ENCODE measurements around the gene LRRN3. TPM values are rescaled to one million over a fixed set of nuclear protein-coding genes. Genes with fewer than 3 reads are reported as not detected.
"Not testable (repeated sequence)": the region's sequence is repeated elsewhere in the genome, so short reads cannot be mapped to it uniquely, and the experiment has no call there.

Gene LRRN3
- total and polyA plus RNA-seq, 5 donors from 2014 or later, result 1.3 to 2.3 (median 1.7) TPM

DNA sequence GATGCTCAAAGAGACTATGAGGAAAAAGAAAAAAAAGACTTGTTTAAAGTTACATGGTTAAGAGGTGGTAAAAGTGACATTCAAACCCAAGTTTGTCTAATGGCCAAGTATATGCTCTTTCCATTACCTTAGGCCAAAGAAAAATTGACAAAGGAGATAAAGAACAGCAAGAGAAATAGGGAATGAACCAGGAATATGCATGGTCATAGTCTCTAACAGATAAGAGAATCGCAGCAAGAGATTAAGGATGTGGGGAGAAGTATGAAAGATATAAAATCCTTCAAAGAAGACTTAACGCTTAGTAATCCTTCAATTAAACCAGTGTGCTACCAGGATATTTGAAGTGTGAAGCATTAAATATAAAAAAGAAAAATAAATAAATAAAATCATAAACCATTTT lies 23.2 kb upstream of the LRRN3 start:
- H3K4me3 ChIP-seq (ENCODE audit: low read depth, low read length), result no peak overlapping the region
- peaks cover 0 to 12% (median 6%) of the 10 kb centered on the region in 7 donors for H3K9me3 Mint-ChIP-seq
- H3K36me3 Mint-ChIP-seq, result peaks cover 4% of the 10 kb centered on the region
- H3K4me1 ChIP-seq (ENCODE audit: control insufficient read depth, insufficient read depth, low read length, poor library complexity, severe bottlenecking), result no peaks in the 10 kb centered on the region
- no peaks in the 10 kb centered on the region for H3K36me3 ChIP-seq (ENCODE audit: control insufficient read depth, insufficient read depth, low read length)
- H3K4me3 Mint-ChIP-seq, result no peak overlapping the region
- peaks cover 6 to 11% of the 10 kb centered on the region in 2 experiments for H3K9me3 ChIP-seq (ENCODE audit: control insufficient read depth in 2 of 2, low read length in 2 of 2)
- H3K27ac ChIP-seq (ENCODE audit: insufficient read depth, low read length, poor library complexity, severe bottlenecking), result no peak overlapping the region
- no peaks in the 10 kb centered on the region for H3K27me3 ChIP-seq (ENCODE audit: control insufficient read depth, insufficient read depth, low read length)
- H3K27ac Mint-ChIP-seq, result no peak overlapping the region
- H3K4me1 Mint-ChIP-seq, result peaks cover 0 to 14% (median 8%) of the 10 kb centered on the region in 4 donors
- no peak for DNase-seq
- ATAC-seq (ENCODE audit: low read depth in 2 of 2), result no peak
- H3K27me3 Mint-ChIP-seq, result no peaks in the 10 kb centered on the region

DNA sequence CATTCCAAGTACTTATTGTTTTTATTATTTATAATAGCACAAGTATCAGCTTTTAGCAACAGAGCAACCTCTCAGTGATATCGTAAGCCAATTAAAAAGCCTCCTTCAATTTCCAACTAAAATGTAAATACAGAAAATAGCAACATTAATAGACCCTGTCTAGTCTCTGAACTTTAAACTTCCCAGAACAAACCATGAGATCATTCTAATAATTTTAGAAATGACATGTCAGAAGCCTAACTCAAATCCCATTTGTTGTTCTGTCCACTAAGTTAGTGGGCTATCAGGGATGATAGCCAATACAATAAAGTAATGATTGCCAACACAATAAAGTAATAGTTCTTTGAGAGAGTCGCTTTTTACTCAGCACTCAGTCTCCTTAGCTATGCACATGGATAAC lies 22.3 kb upstream of the LRRN3 start:
- H3K27ac Mint-ChIP-seq, result no peak overlapping the region
- H3K4me3 ChIP-seq (ENCODE audit: low read depth, low read length), result no peak overlapping the region

DNA sequence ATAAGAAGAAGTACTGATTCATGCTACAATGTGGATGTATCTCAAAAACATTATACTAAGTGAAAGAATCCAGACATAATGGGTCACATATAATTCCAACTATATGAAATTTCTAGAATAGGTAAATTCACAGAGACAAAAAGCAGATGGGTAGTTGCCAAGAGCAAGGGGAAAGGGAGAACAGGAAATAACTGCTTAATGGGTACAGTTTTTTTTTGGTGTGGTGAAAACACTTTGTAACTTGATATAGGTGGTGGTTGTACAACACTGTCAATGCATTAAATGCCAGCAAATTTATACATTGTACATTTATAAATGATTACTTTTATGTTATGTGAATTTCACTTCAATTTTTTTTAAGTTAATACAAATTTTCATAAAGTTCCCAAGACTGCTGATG lies 19.4 kb upstream of the LRRN3 start:
- H3K27ac Mint-ChIP-seq, result no peak overlapping the region
- no peaks in the 10 kb centered on the region for H3K9me3 ChIP-seq (ENCODE audit: control insufficient read depth in 2 of 2, low read length in 2 of 2)
- no peaks in the 10 kb centered on the region for H3K27me3 Mint-ChIP-seq
- H3K4me1 ChIP-seq (ENCODE audit: control insufficient read depth, insufficient read depth, low read length, poor library complexity, severe bottlenecking), result no peaks in the 10 kb centered on the region
- DNase-seq, result no peak
- H3K4me3 Mint-ChIP-seq, result no peak overlapping the region
- ATAC-seq (ENCODE audit: low read depth in 2 of 2), result no peak
- peaks cover 20 to 34% (median 30%) of the 10 kb centered on the region in 4 donors for H3K4me1 Mint-ChIP-seq
- H3K36me3 Mint-ChIP-seq, result no peaks in the 10 kb centered on the region
- no peak overlapping the region for H3K4me3 ChIP-seq (ENCODE audit: low read depth, low read length)
- no peaks in the 10 kb centered on the region for H3K36me3 ChIP-seq (ENCODE audit: control insufficient read depth, insufficient read depth, low read length)
- H3K27me3 ChIP-seq (ENCODE audit: control insufficient read depth, insufficient read depth, low read length), result no peaks in the 10 kb centered on the region
- no peaks in the 10 kb centered on the region for H3K9me3 Mint-ChIP-seq
- H3K27ac ChIP-seq (ENCODE audit: insufficient read depth, low read length, poor library complexity, severe bottlenecking), result no peak overlapping the region

More for the DNA sequence above, 22.3 kb upstream of the LRRN3 start:
- Mint-ChIP-seq H3K27me3 (no peaks in the 10 kb centered on the region), H3K4me1 (peaks cover 0 to 23% (median 13%) of the 10 kb centered on the region in 4 donors), H3K9me3 (peaks cover 0 to 8% (median 4%) of the 10 kb centered on the region in 7 donors), H3K36me3 (peaks cover under 1% of the 10 kb centered on the region), H3K4me3 (no peak overlapping the region)
- Histone ChIP-seq H3K9me3 (ENCODE audit: control insufficient read depth in 2 of 2, low read length in 2 of 2) (peaks cover 0 to 1% of the 10 kb centered on the region in 2 experiments), H3K27me3 (ENCODE audit: control insufficient read depth, insufficient read depth, low read length) (no peaks in the 10 kb centered on the region), H3K4me1 (ENCODE audit: control insufficient read depth, insufficient read depth, low read length, poor library complexity, severe bottlenecking) (no peaks in the 10 kb centered on the region), H3K27ac (ENCODE audit: insufficient read depth, low read length, poor library complexity, severe bottlenecking) (no peak overlapping the region), H3K36me3 (ENCODE audit: control insufficient read depth, insufficient read depth, low read length) (no peaks in the 10 kb centered on the region)
- ATAC-seq (ENCODE audit: low read depth in 2 of 2), result no peak
- DNase-seq, result no peak

DNA sequence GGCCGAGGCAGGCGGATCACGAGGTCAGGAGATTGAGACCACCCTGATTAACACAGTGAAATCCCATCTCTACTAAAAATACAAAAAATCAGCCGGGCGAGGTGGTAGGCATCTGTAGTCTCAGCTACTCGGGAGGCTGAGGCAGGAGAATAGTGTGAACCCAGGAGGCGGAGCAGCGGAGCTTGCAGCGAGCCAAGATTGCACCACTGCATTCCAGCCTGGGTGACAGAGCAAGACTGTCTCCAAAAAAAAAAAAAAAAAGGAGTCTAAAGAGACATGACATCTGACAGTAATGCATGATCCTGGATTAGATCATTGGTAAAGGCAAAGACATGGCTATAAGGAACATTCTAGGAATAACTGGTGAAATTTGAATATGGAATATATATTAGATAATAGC lies 18.3 kb upstream of the LRRN3 start:
- H3K27me3 ChIP-seq (ENCODE audit: control insufficient read depth, insufficient read depth, low read length); H3K36me3 ChIP-seq (ENCODE audit: control insufficient read depth, insufficient read depth, low read length); H3K36me3 Mint-ChIP-seq; ATAC-seq (ENCODE audit: low read depth in 2 of 2); H3K27ac ChIP-seq (ENCODE audit: insufficient read depth, low read length, poor library complexity, severe bottlenecking); H3K27me3 Mint-ChIP-seq; H3K4me1 ChIP-seq (ENCODE audit: control insufficient read depth, insufficient read depth, low read length, poor library complexity, severe bottlenecking); H3K9me3 Mint-ChIP-seq; H3K9me3 ChIP-seq (ENCODE audit: control insufficient read depth in 2 of 2, low read length in 2 of 2); H3K4me3 Mint-ChIP-seq; H3K4me3 ChIP-seq (ENCODE audit: low read depth, low read length); DNase-seq: not testable (repeated sequence)
- Mint-ChIP-seq H3K27ac (peak overlapping the region in 1 of 3 donors; percentile 43), H3K4me1 (peaks cover 23 to 42% (median 30%) of the 10 kb centered on the region in 4 donors)

DNA sequence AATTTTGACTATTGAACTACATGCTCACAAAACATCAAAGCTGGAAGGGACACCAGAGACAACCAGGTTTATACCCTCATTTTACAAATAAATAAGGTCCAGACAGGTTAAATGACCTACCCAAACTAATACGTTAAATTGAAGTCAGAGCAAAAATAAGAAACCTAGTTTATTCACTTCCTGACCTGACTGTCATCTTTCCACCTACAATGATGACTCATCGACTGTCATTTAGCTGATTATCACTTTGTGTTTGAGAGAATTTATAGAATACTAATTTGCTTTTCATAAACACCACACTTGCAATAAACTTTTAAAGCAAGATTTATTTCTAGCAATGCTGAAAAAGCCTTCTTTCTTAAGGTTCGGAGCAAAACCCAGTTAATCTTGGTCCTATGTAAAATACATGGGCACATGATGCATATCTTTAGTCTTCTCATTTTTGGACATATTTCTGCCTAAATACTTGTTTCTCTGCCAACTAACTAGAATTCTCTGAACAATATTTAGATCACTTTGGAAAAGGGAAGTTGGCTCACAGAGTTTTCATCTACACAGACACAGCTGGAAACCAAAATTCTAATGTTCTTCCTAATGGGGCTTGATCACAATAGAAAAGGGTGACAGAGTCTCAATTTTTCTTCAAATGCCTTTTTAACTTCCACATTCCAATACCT lies 16.7 kb upstream of the LRRN3 start:
- no peaks in the 10 kb centered on the region for H3K4me1 ChIP-seq (ENCODE audit: control insufficient read depth, insufficient read depth, low read length, poor library complexity, severe bottlenecking)
- Mint-ChIP-seq H3K9me3 (no peaks in the 10 kb centered on the region), H3K27me3 (no peaks in the 10 kb centered on the region), H3K27ac (peak overlapping the region in 1 of 3 donors; percentile 24), H3K4me3 (no peak overlapping the region), H3K36me3 (no peaks in the 10 kb centered on the region), H3K4me1 (peaks cover 24 to 43% (median 30%) of the 10 kb centered on the region in 4 donors)
- peak in 1 of 3 donors; percentile 72 for DNase-seq
- H3K36me3 ChIP-seq (ENCODE audit: control insufficient read depth, insufficient read depth, low read length), result no peaks in the 10 kb centered on the region
- ATAC-seq (ENCODE audit: low read depth in 2 of 2), result peak in 1 of 2 donors; percentile 57
- H3K9me3 ChIP-seq (ENCODE audit: control insufficient read depth in 2 of 2, low read length in 2 of 2), result no peaks in the 10 kb centered on the region
- no peak overlapping the region for H3K27ac ChIP-seq (ENCODE audit: insufficient read depth, low read length, poor library complexity, severe bottlenecking)
- H3K4me3 ChIP-seq (ENCODE audit: low read depth, low read length), result peak overlapping the region; percentile 1
- no peaks in the 10 kb centered on the region for H3K27me3 ChIP-seq (ENCODE audit: control insufficient read depth, insufficient read depth, low read length)

DNA sequence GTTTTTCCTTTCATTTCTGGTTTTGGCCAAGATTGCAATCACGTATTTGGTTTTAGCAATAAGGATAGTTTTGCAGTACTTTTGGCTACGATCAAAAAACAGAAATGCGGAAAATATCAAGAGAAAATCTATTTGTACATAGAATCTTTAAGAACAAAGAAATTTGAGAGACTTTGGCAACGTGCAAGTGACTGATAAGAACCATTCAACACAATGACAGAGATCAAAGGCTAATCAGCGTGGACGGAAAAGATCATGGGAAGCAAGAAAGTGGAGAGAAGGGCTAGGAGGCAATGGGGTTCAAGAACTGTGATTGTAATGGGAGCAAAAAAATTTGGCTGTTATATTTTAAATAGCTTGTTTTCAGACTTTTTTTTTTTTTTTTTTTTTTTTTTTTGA lies 16.2 kb upstream of the LRRN3 start:
- peak overlapping the region in 1 of 3 donors; percentile 24 for H3K27ac Mint-ChIP-seq
- DNase-seq (no peak), ATAC-seq (ENCODE audit: low read depth in 2 of 2) (no peak)
- H3K9me3 Mint-ChIP-seq, result no peaks in the 10 kb centered on the region
- peaks cover 24 to 43% (median 30%) of the 10 kb centered on the region in 4 donors for H3K4me1 Mint-ChIP-seq
- Histone ChIP-seq H3K4me1 (ENCODE audit: control insufficient read depth, insufficient read depth, low read length, poor library complexity, severe bottlenecking) (no peaks in the 10 kb centered on the region), H3K27me3 (ENCODE audit: control insufficient read depth, insufficient read depth, low read length) (no peaks in the 10 kb centered on the region), H3K36me3 (ENCODE audit: control insufficient read depth, insufficient read depth, low read length) (no peaks in the 10 kb centered on the region), H3K4me3 (ENCODE audit: low read depth, low read length) (no peak overlapping the region), H3K9me3 (ENCODE audit: control insufficient read depth in 2 of 2, low read length in 2 of 2) (no peaks in the 10 kb centered on the region), H3K27ac (ENCODE audit: insufficient read depth, low read length, poor library complexity, severe bottlenecking) (no peak overlapping the region)
- no peaks in the 10 kb centered on the region for H3K36me3 Mint-ChIP-seq
- no peak overlapping the region for H3K4me3 Mint-ChIP-seq
- H3K27me3 Mint-ChIP-seq, result no peaks in the 10 kb centered on the region

DNA sequence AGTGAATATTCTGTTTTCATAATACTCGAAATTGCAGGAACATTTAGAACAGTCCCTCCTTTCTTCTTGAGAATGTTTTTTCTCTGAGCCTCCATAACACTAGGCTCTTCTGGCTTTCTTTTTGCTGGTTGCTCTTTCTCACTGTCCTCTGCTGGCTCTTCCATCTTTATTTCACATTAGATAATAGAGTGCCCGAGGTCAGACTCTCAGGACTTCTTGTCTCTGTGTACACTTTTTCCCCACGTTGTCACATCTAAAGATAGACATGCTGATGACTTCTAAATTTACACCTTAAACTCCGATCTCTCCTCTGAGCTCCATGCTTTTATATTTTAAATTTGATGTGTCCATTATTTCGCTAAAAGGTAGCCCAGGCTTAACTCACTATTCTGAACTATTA lies 15.4 kb upstream of the LRRN3 start:
- DNase-seq (no peak), ATAC-seq (ENCODE audit: low read depth in 2 of 2) (no peak)
- Histone ChIP-seq H3K4me1 (ENCODE audit: control insufficient read depth, insufficient read depth, low read length, poor library complexity, severe bottlenecking) (no peaks in the 10 kb centered on the region), H3K27me3 (ENCODE audit: control insufficient read depth, insufficient read depth, low read length) (no peaks in the 10 kb centered on the region), H3K9me3 (ENCODE audit: control insufficient read depth in 2 of 2, low read length in 2 of 2) (no peaks in the 10 kb centered on the region), H3K4me3 (ENCODE audit: low read depth, low read length) (no peak overlapping the region), H3K27ac (ENCODE audit: insufficient read depth, low read length, poor library complexity, severe bottlenecking) (no peak overlapping the region), H3K36me3 (ENCODE audit: control insufficient read depth, insufficient read depth, low read length) (no peaks in the 10 kb centered on the region)
- Mint-ChIP-seq H3K4me1 (peaks cover 24 to 44% (median 30%) of the 10 kb centered on the region in 4 donors), H3K36me3 (no peaks in the 10 kb centered on the region), H3K27ac (peak overlapping the region in 1 of 3 donors; percentile 40), H3K9me3 (no peaks in the 10 kb centered on the region), H3K27me3 (no peaks in the 10 kb centered on the region), H3K4me3 (no peak overlapping the region)

DNA sequence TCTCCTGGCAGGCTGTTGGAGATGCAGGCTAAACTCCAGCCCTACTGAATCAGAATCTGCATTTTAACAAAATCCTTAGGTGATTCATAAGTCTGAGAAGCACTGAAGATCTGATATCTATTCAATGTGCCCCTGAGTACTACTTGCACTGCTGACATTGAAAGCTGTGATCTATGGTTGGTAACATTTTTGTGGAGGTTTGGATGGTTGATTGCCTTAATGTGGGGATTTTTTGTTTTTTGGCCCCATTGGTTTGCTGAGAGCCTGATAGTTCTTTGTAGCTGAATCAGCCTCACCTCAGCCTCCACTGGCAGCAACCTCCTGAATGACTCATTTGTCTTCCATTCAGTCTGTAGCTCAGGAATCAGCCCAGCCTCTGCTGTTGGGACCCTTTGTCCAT lies 14.7 kb upstream of the LRRN3 start:
- Histone ChIP-seq H3K4me3 (ENCODE audit: low read depth, low read length) (no peak overlapping the region), H3K27ac (ENCODE audit: insufficient read depth, low read length, poor library complexity, severe bottlenecking) (no peak overlapping the region), H3K4me1 (ENCODE audit: control insufficient read depth, insufficient read depth, low read length, poor library complexity, severe bottlenecking) (peaks cover 1% of the 10 kb centered on the region), H3K9me3 (ENCODE audit: control insufficient read depth in 2 of 2, low read length in 2 of 2) (no peaks in the 10 kb centered on the region), H3K27me3 (ENCODE audit: control insufficient read depth, insufficient read depth, low read length) (no peaks in the 10 kb centered on the region), H3K36me3 (ENCODE audit: control insufficient read depth, insufficient read depth, low read length) (no peaks in the 10 kb centered on the region)
- DNase-seq (peak in 1 of 3 donors; percentile 30), ATAC-seq (ENCODE audit: low read depth in 2 of 2) (no peak)
- H3K9me3 Mint-ChIP-seq, result no peaks in the 10 kb centered on the region
- no peaks in the 10 kb centered on the region for H3K27me3 Mint-ChIP-seq
- H3K36me3 Mint-ChIP-seq, result no peaks in the 10 kb centered on the region
- no peak overlapping the region for H3K27ac Mint-ChIP-seq
- peaks cover 24 to 46% (median 30%) of the 10 kb centered on the region in 4 donors for H3K4me1 Mint-ChIP-seq
- no peak overlapping the region for H3K4me3 Mint-ChIP-seq
